Aorta (tissue), 5 donors: ENCODE results near the gene ACP7. TPM values are rescaled to one million over a fixed set of nuclear protein-coding genes. Genes with fewer than 3 reads are reported as not detected.
"Not testable (repeated sequence)": the region's sequence is repeated elsewhere in the genome, so short reads cannot be mapped to it uniquely, and the experiment has no call there.

ENCODE experiments used
- ATAC-seq: fragments of 200-7000 bp; cut with Tn5 transposase; one replicate; pipeline ENCODE4 v1.9.1; 2022; ENCODE audit warnings: moderate library complexity; ENCODE audit not compliant: low FRiP score
- DNase-seq, 2 donors: peaks; one replicate each; pipeline ENCODE4 v3.0.0-alpha.2; 2020
- H3K27ac ChIP-seq, 2 donors: one replicate each; pipeline ENCODE4 v1.5.1; 2013; ENCODE audit warnings: low read length in 2 of 2, mild to moderate bottlenecking in 2 of 2, moderate library complexity in 2 of 2, control low read depth in 1 of 2, inconsistent platforms in 1 of 2, low read depth in 1 of 2
- H3K27me3 ChIP-seq, 2 donors: one replicate each; pipeline ENCODE4 v1.6.1; 2013; ENCODE audit warnings: control low read depth in 1 of 2, low read length in 1 of 2, mild to moderate bottlenecking in 1 of 2, moderate library complexity in 1 of 2; ENCODE audit not compliant: insufficient read depth in 2 of 2, control insufficient read depth in 1 of 2
- H3K36me3 ChIP-seq, 2 donors: one replicate each; pipeline ENCODE4 v1.6.1; 2013; ENCODE audit warnings: control low read depth in 1 of 2, low read length in 1 of 2, mild to moderate bottlenecking in 1 of 2; ENCODE audit not compliant: insufficient read depth in 2 of 2, control insufficient read depth in 1 of 2
- H3K4me1 ChIP-seq, 2 donors: one replicate each; pipeline ENCODE4 v1.6.1; 2013; ENCODE audit warnings: low read length in 2 of 2, control low read depth in 1 of 2, mild to moderate bottlenecking in 1 of 2, moderate library complexity in 1 of 2; ENCODE audit not compliant: insufficient read depth in 2 of 2, control insufficient read depth in 1 of 2
- H3K4me3 ChIP-seq, 2 donors: one replicate each; pipeline ENCODE4 v1.5.1; 2013; ENCODE audit warnings: low read length in 2 of 2, control low read depth in 1 of 2, mild to moderate bottlenecking in 1 of 2
- H3K9me3 ChIP-seq: one replicate; pipeline ENCODE4 v1.6.1; 2013; ENCODE audit warnings: mild to moderate bottlenecking, low read length; ENCODE audit not compliant: control insufficient read depth
- WGBS, 2 donors: extraction: QIAGEN DNeasy Blood & Tissue Kit; methylation state at CpG; one replicate each; pipeline ENCODE4 v1.1.7; 2013; 5-methylcytosine and 5-hydroxymethylcytosine counted together
- intact Hi-C, 2 donors: fragments of 100-400 bp; cut with DNase I; formaldehyde crosslinking; loops; one replicate each; pipeline versions ENCODE4 v1.14.2 to v1.15.0; 2022
- polyA plus RNA-seq, 2 donors: library from polyadenylated mRNA; stranded (reverse); fragments of 200-250 nt; gene quantifications; one replicate each; pipeline ENCODE4 v1.2.3, GENCODE V29; 2013
- total RNA-seq, 2 donors: library from RNA; stranded (reverse); fragmentation: NEBNext Ultra II Directional; extraction: Animal tissue kit (Norgen Biotek cat#: 25700); gene quantifications; one replicate each; pipeline ENCODE4 v1.2.1, GENCODE V29; 2021
- donor health status: healthy with polysubstance abuse.
- donor health status: Bipolar disorder and iron deficiency.
- donor health status: DM: no; HTN: no; CAD: no.
- donor health status: DM: no; HTN: no; CAD: no.
- donor health status: DM: yes; HTN: yes; CAD: no.

The ACP7 gene
- total and polyA plus RNA-seq, 4 donors = not detected

DNA sequence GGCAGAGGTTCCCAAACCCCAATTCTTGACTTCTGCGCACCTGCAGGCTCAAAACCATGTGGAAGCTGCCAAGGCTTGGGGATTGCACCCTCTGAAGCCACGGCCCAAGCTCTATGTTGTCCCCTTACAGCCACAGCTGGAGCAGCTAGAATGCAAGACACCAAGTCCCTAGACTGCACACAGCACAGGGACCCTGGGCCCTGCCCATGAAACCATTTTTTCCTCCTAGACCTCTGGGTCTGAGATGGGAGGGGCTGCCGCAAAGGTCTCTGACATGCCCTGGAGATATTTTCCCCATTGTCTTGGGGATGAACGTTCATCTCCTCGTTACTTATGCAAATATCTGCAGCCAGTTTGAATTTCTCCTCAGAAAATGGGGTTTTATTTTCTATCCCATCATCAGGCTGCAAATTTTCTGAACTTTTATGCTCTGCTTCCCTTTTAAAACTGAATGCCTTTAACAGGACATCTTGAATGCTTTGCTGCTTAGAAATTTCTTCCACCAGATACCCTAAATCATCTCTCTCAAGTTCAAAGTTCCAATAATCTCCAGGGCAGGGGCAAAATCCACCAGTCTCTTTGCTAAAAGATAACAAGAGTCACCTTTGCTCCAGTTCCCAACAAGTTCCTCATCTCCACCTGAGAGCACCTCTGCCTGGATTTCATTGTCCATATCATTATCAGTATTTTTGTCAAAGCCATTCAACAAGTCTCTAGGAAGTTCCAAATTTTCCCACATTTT is 11.8 kb downstream of the ACP7 start:
- H3K4me1 ChIP-seq, DNase-seq, H3K36me3 ChIP-seq, ATAC-seq, H3K9me3 ChIP-seq, H3K27me3 ChIP-seq, intact Hi-C loops, H3K4me3 ChIP-seq, H3K27ac ChIP-seq: not testable (repeated sequence)
- WGBS, 2 donors = 75 to 86% methylated on average over 5 of the region's 5 CpGs

DNA sequence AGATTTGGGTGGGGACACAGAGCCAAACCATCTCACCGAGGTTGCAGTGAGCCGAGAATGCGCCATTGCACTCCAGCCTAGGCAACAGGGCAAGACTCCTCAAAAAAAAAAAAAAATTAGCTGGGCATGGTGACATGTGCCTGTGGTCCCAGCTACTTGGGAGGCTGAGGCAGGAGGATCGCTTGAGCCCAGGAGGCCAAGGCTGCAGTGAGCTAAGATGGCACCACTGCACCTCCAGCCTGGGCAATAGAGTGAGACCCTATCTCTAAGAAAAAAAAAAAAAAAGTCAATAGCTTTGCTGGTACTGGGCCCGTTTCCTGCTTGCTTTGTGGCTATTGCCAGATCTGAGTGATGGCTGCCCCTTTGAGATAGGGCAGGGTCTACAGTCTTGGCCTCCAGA is 13.1 kb downstream of the ACP7 start:
- no peaks in the 10 kb centered on the region for H3K36me3 ChIP-seq
- DNase-seq = no peak
- no peak overlapping the region for H3K27ac ChIP-seq
- H3K4me3 ChIP-seq = no peak overlapping the region
- no peaks in the 10 kb centered on the region for H3K4me1 ChIP-seq
- no peaks in the 10 kb centered on the region for H3K27me3 ChIP-seq
- 61 to 87% methylated on average over 5 of the region's 5 CpGs for WGBS, 2 donors
- no peaks in the 10 kb centered on the region for H3K9me3 ChIP-seq
- intact Hi-C loops = no loop called here
- no peak for ATAC-seq

DNA sequence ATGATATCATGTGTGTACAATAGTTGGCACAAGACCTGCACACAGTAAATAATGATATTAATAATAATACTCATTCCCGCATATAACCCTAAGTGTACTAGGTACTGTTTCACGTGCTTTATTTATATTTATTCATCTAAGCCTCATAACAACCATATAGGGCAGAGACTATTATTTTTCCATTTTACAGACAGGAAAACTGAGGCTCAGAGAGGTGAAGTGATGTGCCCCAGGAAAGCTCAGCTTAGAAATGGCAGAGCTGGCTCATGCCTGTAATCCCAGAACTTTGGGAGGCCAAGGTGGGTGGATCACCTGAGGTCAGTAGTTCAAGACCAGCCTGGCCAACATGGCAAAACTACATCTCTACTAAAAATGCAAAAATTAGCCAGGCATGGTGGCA is 13.6 kb downstream of the ACP7 start:
- no peaks in the 10 kb centered on the region for H3K27me3 ChIP-seq
- no peaks in the 10 kb centered on the region for H3K4me1 ChIP-seq
- intact Hi-C loops = no loop called here
- no peaks in the 10 kb centered on the region for H3K9me3 ChIP-seq
- ATAC-seq = no peak
- H3K4me3 ChIP-seq = no peak overlapping the region
- 66 to 71% methylated on average over 2 of the region's 2 CpGs for WGBS, 2 donors
- no peaks in the 10 kb centered on the region for H3K36me3 ChIP-seq
- no peak overlapping the region for H3K27ac ChIP-seq
- no peak for DNase-seq

DNA sequence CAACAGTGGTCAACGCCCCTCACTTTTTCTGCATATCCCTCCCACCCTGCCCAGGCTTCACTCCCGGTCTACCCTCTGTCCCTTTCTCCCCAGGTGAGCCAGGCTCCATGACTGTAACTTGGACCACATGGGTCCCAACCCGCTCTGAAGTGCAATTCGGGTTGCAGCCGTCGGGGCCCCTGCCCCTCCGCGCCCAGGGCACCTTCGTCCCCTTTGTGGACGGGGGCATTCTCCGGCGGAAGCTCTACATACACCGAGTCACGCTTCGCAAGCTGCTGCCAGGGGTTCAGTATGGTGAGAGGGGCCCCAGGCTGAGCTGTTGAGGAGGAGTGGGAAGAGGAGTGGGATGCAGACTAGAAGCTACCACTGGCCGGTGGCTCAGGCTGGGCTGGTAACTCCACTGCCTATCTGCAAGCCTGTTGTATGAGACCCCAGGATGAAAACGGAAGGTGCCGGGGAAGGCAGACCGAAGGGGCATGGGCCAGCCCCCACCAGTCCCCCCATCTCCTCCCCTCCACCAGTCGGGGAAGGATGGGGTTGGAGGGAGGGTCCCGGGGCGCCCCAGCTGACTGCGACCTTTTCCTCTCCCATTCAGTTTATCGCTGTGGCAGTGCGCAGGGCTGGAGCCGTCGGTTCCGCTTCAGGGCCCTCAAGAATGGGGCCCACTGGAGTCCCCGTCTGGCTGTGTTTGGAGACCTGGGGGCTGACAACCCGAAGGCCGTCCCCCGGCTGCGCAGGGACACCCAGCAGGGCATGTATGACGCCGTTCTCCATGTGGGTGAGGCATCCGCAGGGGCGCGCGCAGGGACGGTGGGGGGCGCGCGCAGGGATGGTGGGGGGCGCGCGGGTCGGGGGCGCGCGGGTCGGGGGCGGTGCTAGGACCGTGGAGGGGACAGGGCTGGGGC is 14.4 kb downstream of the ACP7 start:
- no peak overlapping the region for H3K4me3 ChIP-seq
- 12 to 16% methylated on average over 49 to 53 of the region's 53 CpGs for WGBS, 2 donors
- H3K27me3 ChIP-seq = no peaks in the 10 kb centered on the region
- ATAC-seq (no peak), DNase-seq (no peak)
- no peaks in the 10 kb centered on the region for H3K9me3 ChIP-seq
- H3K36me3 ChIP-seq = no peaks in the 10 kb centered on the region
- intact Hi-C loops = no loop called here
- no peak overlapping the region for H3K27ac ChIP-seq
- no peaks in the 10 kb centered on the region for H3K4me1 ChIP-seq

DNA sequence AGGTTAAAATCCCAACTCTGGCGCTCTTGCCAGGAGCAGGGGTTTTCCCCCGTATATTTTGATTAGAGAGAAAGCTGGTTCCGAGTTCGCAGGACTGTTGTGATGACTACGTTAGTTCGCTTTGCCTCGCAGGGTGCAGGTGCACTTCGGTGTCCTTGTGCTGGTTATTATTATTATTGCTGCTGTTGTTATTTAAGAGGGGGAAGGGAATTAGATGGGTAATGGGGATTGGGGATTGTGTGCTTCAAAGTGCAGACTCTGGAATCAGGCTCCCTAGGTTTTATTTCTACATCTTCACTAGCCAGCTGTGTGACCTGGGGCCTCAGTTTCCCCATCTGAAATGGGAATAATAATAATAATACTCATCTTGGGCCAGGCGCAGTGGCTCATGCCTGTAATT is 15.2 kb downstream of the ACP7 start:
- Histone ChIP-seq H3K9me3 (no peaks in the 10 kb centered on the region), H3K36me3 (no peaks in the 10 kb centered on the region), H3K4me1 (no peaks in the 10 kb centered on the region), H3K4me3 (no peak overlapping the region), H3K27ac (no peak overlapping the region), H3K27me3 (no peaks in the 10 kb centered on the region)
- WGBS, 2 donors = 23 to 36% methylated on average over 9 of the region's 9 CpGs
- no peak for ATAC-seq
- DNase-seq = no peak
- intact Hi-C loops = no loop called here

DNA sequence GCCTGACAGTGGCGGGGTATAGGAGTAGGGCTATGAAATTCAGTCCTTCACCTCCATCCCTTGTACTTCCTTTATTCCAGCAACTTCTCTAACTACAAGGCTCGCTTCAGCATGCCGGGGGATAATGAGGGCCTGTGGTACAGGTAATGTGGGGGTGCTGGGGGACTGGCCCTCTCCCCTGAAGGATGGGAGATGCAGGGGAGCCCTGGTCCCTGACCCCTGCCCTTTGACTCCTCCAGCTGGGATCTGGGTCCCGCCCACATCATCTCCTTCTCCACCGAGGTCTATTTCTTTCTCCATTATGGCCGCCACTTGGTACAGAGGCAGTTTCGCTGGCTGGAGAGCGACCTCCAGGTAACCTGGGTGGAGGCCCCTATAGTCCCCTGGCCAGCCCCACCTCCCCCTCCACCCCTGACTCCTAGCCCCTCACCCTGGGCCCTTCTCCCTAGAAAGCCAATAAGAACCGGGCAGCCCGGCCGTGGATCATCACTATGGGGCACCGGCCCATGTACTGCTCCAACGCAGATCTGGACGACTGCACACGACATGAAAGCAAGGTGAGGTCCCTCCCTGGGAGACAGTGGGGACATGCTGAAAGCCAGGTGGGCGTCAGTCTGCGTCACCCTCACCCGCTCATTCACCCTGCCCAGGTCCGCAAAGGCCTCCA is 16.5 kb downstream of the ACP7 start:
- intact Hi-C loops = no loop called here
- H3K27ac ChIP-seq = no peak overlapping the region
- WGBS, 2 donors = 87 to 91% methylated on average over 19 of the region's 19 CpGs
- no peak overlapping the region for H3K4me3 ChIP-seq
- DNase-seq (no peak), ATAC-seq (no peak)
- no peaks in the 10 kb centered on the region for H3K36me3 ChIP-seq
- H3K9me3 ChIP-seq = no peaks in the 10 kb centered on the region
- H3K4me1 ChIP-seq = no peaks in the 10 kb centered on the region
- H3K27me3 ChIP-seq = no peaks in the 10 kb centered on the region

DNA sequence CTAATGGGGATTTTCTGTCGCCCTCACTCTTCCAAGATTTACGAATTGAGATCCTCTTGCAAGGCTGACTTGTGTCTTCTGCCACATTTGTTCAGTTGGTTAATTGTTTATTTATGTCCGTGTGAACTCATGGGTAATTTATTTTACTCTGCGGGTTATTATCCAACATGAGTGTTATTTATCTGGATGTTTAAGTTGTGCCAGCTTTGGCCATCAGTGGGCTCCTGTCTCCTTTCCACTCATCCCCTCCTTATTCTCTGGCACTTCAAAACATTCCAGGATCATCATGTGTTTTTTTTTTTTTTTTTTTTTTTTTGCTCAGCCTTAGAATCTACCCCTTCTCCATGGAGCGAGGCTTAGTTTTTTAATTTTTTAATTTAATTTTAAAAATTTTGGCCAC is 19.0 kb downstream of the ACP7 start:
- Histone ChIP-seq H3K4me3 (no peak overlapping the region), H3K4me1 (no peaks in the 10 kb centered on the region), H3K36me3 (no peaks in the 10 kb centered on the region), H3K27ac (no peak overlapping the region), H3K27me3 (no peaks in the 10 kb centered on the region), H3K9me3 (no peaks in the 10 kb centered on the region)
- 45 to 66% methylated on average over 5 of the region's 5 CpGs for WGBS, 2 donors
- intact Hi-C loops = no loop called here
- DNase-seq (no peak), ATAC-seq (no peak)

DNA sequence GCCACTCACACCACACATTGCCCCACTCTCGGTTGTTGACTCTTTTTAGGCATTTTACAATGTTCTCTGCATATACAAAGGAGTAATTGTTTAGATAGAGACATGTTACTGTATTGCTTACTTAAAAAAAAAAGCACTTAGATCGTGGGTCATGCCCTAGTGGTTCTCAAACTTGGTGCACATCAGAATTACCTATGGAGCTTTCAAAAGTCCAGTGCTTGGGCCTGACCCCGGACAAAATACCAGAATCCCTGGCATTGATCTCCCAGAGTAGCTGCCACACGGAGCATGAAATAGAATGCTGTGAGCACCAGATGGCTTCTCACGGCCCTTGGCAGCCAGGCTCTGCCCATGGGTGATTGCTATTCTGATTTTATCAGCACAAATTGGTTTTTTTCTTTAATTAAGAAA is 20.0 kb downstream of the ACP7 start:
- intact Hi-C loops = no loop called here
- no peaks in the 10 kb centered on the region for H3K36me3 ChIP-seq
- H3K4me1 ChIP-seq = no peaks in the 10 kb centered on the region
- H3K27me3 ChIP-seq = no peaks in the 10 kb centered on the region
- 59 to 64% methylated on average over 5 of the region's 5 CpGs for WGBS, 2 donors
- H3K4me3 ChIP-seq = no peak overlapping the region
- H3K9me3 ChIP-seq = no peaks in the 10 kb centered on the region
- DNase-seq (no peak), ATAC-seq (no peak)
- no peak overlapping the region for H3K27ac ChIP-seq
